ENCODE measurements around the gene DOCK10.

DNA sequence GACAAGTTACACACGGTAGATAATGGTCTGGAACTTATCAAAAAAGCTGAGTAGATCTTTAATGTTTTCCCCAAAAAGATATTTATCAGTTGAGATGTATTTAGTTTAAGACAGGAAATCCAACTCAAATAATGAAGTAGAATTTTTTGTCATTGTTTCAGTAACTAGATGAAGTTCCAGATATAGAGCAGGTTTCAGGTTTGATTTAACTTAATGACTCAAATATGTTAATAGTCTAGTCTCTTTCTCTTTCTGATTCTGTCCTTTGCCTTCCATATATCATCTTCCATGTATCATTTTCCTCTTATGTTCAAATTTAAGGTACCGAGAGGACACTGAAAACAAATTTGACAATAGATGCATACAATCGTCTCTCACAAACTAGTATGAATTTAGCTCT lies 23.6 kb upstream of the DOCK10 start:
- TF ChIP-seq, protein P1, sequence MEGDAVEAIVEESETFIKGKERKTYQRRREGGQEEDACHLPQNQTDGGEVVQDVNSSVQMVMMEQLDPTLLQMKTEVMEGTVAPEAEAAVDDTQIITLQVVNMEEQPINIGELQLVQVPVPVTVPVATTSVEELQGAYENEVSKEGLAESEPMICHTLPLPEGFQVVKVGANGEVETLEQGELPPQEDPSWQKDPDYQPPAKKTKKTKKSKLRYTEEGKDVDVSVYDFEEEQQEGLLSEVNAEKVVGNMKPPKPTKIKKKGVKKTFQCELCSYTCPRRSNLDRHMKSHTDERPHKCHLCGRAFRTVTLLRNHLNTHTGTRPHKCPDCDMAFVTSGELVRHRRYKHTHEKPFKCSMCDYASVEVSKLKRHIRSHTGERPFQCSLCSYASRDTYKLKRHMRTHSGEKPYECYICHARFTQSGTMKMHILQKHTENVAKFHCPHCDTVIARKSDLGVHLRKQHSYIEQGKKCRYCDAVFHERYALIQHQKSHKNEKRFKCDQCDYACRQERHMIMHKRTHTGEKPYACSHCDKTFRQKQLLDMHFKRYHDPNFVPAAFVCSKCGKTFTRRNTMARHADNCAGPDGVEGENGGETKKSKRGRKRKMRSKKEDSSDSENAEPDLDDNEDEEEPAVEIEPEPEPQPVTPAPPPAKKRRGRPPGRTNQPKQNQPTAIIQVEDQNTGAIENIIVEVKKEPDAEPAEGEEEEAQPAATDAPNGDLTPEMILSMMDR (IDR thresholded peaks at IDR 0.05; ENCODE audit: poor library complexity): no peak
- TF ChIP-seq EZH2phosphoT487 (IDR thresholded peaks at IDR 0.05; ENCODE audit: low read depth, severe bottlenecking, unreplicated experiment): no peak
- no peak for TF ChIP-seq EZH2 (IDR thresholded peaks at IDR 0.05; ENCODE audit: borderline replicate concordance)
